Calu3 (cell line): Measurements from ENCODE around the gene SCYL3. TPM values are rescaled to one million over a fixed set of nuclear protein-coding genes. Genes with fewer than 3 reads are reported as not detected.
"Not testable (repeated sequence)": the region's sequence is repeated elsewhere in the genome, so short reads cannot be mapped to it uniquely, and the experiment has no call there.

Source experiments
- BruUV-seq: library from RNA; stranded (reverse); fragments of 400-500 nt; replicated peaks from 2 replicates; lab custom pipeline; 2021; lab: Mats Ljungman, UMichigan
- CTCF ChIA-PET: fragments of 300-600 bp; sonication (Branson Sonifier 250); formaldehyde crosslinking; loops from one replicate; lab custom pipeline; 2022; ENCODE audit warnings: antibody characterized with exemption; lab: Charles Lee
- DNase-seq: peaks from one replicate; pipeline ENCODE4 v3.0.0; 2022
- H3K27ac Mint-ChIP-seq: one replicate; pipeline ENCODE4 v1.8.0; 2022; ENCODE audit warnings: mixed read lengths; ENCODE audit not compliant: unreplicated experiment
- H3K27me3 Mint-ChIP-seq: one replicate; pipeline ENCODE4 v1.8.0; 2022; ENCODE audit warnings: mixed read lengths; ENCODE audit not compliant: unreplicated experiment
- H3K36me3 Mint-ChIP-seq: one replicate; pipeline ENCODE4 v1.8.0; 2022; ENCODE audit warnings: mild to moderate bottlenecking, moderate library complexity, mixed read lengths; ENCODE audit not compliant: insufficient read depth, unreplicated experiment
- H3K4me1 Mint-ChIP-seq: one replicate; pipeline ENCODE4 v1.8.0; 2022; ENCODE audit warnings: mild to moderate bottlenecking, low read depth, mixed read lengths; ENCODE audit not compliant: unreplicated experiment
- H3K4me3 Mint-ChIP-seq: one replicate; pipeline ENCODE4 v1.8.0; 2022; ENCODE audit warnings: mild to moderate bottlenecking, low read depth, moderate library complexity, mixed read lengths; ENCODE audit not compliant: unreplicated experiment
- H3K9me3 Mint-ChIP-seq: one replicate; pipeline ENCODE4 v1.8.0; 2022; ENCODE audit warnings: low read depth, mixed read lengths; ENCODE audit not compliant: unreplicated experiment
- intact Hi-C: fragments of 100-400 bp; cut with micrococcal nuclease; formaldehyde crosslinking; loops from one replicate; pipeline ENCODE4 v1.10.0; 2022; ENCODE audit not compliant: unreplicated experiment
- total RNA-seq: library from RNA; stranded (reverse); gene quantifications from 2 replicates; pipeline ENCODE4 v1.2.3, GENCODE V29; 2022
- TF ChIP-seq, protein P1 (sequence below): fragments of 200-600 bp; IDR thresholded peaks from one replicate; pipeline ENCODE4 v1.8.0; 2022; ENCODE audit warnings: antibody characterized with exemption; ENCODE audit not compliant: unreplicated experiment

Gene SCYL3
- total RNA-seq, 1 experiment from 2014 or later: 18.3 TPM

DNA sequence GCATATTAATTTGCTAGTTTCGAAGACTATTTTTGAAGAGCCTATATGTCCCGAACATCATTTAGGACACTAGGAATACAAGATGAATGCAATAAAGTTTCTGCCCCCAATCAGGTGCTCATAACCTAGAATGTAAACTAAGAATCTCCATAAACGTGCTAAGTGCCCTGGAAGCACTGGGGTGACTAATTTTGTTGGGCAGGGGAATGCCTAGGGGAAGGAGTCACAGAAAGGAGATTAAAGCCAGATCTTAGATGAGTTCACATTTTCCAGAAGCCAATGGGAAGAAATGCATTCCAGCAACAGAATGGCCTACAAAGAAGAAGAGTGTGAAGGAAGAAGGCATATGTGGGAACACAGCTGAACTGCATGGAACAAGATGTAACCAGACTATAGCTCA, 19.5 kb downstream of the SCYL3 start:
- no peak for DNase-seq
- no peak overlapping the region for H3K27ac Mint-ChIP-seq
- CTCF ChIA-PET: no interaction called here
- peaks cover 57% of the 10 kb centered on the region for H3K36me3 Mint-ChIP-seq
- no TSS peak for BruUV-seq
- H3K27me3 Mint-ChIP-seq: no peaks in the 10 kb centered on the region
- intact Hi-C loops: no loop called here
- peaks cover 8% of the 10 kb centered on the region for H3K9me3 Mint-ChIP-seq
- TF ChIP-seq, protein P1, sequence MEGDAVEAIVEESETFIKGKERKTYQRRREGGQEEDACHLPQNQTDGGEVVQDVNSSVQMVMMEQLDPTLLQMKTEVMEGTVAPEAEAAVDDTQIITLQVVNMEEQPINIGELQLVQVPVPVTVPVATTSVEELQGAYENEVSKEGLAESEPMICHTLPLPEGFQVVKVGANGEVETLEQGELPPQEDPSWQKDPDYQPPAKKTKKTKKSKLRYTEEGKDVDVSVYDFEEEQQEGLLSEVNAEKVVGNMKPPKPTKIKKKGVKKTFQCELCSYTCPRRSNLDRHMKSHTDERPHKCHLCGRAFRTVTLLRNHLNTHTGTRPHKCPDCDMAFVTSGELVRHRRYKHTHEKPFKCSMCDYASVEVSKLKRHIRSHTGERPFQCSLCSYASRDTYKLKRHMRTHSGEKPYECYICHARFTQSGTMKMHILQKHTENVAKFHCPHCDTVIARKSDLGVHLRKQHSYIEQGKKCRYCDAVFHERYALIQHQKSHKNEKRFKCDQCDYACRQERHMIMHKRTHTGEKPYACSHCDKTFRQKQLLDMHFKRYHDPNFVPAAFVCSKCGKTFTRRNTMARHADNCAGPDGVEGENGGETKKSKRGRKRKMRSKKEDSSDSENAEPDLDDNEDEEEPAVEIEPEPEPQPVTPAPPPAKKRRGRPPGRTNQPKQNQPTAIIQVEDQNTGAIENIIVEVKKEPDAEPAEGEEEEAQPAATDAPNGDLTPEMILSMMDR: no peak
- no peak overlapping the region for H3K4me3 Mint-ChIP-seq
- H3K4me1 Mint-ChIP-seq: peaks cover 9% of the 10 kb centered on the region

DNA sequence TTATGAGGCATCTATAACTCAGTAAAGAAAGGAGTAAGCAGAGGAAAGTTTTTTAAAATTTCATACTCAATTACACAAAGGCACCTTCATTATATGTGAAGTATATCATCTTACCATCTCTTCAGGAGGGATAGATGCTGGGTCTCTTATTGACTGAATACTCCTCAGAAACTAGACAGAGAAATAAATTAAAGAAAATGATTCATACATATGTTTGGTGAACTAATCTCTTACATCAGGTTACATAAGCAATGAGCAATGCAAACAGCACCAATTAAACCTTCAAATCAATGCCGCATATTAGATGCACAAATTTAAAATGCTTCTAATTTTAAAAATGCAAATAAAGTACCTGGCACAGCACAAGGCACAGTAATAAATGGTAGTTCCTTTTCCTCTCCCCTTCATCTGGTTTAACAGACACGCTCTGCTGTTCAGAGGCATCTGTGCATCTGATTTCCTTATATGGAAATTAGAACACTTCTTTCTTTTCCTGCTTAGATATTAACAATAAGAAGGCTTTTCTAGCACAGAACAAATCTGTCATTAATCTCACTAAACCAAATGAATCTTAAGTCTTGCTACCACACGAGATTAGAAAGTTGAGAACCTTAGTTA, 20.0 kb downstream of the SCYL3 start:
- TF ChIP-seq, protein P1: no peak
- H3K27me3 Mint-ChIP-seq: no peaks in the 10 kb centered on the region
- CTCF ChIA-PET: no interaction called here
- no TSS peak for BruUV-seq
- no peak for DNase-seq
- H3K9me3 Mint-ChIP-seq: peaks cover 8% of the 10 kb centered on the region
- H3K4me3 Mint-ChIP-seq: no peak overlapping the region
- peaks cover 56% of the 10 kb centered on the region for H3K36me3 Mint-ChIP-seq
- peaks cover 8% of the 10 kb centered on the region for H3K4me1 Mint-ChIP-seq
- H3K27ac Mint-ChIP-seq: no peak overlapping the region
- intact Hi-C loops: no loop called here

DNA sequence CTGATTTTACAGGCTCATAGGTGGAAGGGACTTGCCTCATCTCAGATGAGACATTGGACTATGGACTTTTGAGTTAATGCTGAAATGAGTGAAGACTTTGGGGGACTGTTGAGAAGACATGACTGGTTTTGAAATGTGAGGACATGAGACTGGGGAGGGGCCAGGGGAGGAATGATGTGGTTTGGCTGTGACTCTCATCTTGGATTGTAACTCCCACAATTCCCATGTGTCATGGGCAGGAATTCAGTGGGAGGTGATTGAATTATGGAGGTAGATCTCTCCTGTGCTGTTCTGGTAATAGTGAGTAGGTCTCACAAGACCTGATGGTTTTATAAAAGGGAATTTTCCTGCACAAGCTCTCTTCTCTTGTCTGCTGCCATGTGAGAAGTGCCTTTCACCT, 20.8 kb downstream of the SCYL3 start:
- intact Hi-C loops: no loop called here
- H3K27ac Mint-ChIP-seq: peak overlapping the region; percentile 59
- no peak for DNase-seq
- H3K4me1 Mint-ChIP-seq: peaks cover 8% of the 10 kb centered on the region
- TF ChIP-seq, protein P1: no peak
- no peaks in the 10 kb centered on the region for H3K27me3 Mint-ChIP-seq
- CTCF ChIA-PET: no interaction called here
- no TSS peak for BruUV-seq
- peaks cover 8% of the 10 kb centered on the region for H3K9me3 Mint-ChIP-seq
- H3K36me3 Mint-ChIP-seq: peaks cover 62% of the 10 kb centered on the region
- no peak overlapping the region for H3K4me3 Mint-ChIP-seq

DNA sequence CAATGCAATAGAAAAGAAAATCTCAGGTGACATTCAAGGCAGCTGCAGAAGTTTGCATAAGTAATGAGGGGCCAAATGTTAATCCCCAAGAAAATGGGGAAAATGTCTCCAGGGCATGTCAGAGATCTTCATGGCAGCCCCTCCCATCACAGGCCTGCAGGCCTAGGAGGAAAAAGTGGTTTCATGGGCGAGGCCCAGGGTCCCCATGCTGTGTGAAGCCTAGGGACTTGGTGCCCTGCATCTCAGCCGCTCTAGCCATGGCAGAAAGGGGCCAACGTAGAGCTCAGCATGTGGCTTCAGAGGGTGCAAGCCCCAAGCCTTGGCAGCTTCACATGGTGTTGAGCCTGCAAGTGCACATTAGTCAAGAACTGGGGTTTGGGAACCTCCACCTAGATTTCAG, 21.7 kb downstream of the SCYL3 start:
- DNase-seq, BruUV-seq, H3K4me3 Mint-ChIP-seq, H3K27ac Mint-ChIP-seq, CTCF ChIA-PET, H3K27me3 Mint-ChIP-seq, H3K4me1 Mint-ChIP-seq, H3K9me3 Mint-ChIP-seq, intact Hi-C loops: not testable (repeated sequence)
- peaks cover 62% of the 10 kb centered on the region for H3K36me3 Mint-ChIP-seq

DNA sequence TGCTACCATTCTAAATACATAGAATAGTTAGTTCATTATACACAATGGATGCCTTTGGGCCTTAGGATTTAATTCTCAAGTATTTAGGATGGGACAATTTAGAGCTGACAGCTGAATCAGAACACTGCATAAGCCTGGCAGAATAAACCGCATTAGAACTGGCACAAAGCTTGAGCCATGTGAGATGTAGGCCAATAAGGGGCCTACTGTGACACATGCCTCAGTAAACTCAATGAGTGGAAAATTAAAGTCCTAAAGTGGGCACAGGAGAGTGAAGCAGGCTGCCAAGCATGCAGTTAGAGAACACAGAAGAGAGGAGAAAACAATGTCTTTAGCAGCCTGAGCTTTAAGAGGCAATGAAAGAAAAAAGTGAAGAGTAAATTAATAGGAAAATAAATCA, 24.3 kb downstream of the SCYL3 start:
- peaks cover 53% of the 10 kb centered on the region for H3K36me3 Mint-ChIP-seq

More for the DNA sequence above, 24.3 kb downstream of the SCYL3 start:
- BruUV-seq: no TSS peak
- no peak overlapping the region for H3K4me3 Mint-ChIP-seq
- CTCF ChIA-PET: interaction anchor here (0.6 kb wide), 1 partner anchor 169 kb away, joined by 6 read pairs; no protein-coding TSS in a partner anchor
- peaks cover 8% of the 10 kb centered on the region for H3K4me1 Mint-ChIP-seq
- intact Hi-C loops: no loop called here
- peaks cover 8% of the 10 kb centered on the region for H3K9me3 Mint-ChIP-seq
- DNase-seq: no peak
- no peak overlapping the region for H3K27ac Mint-ChIP-seq
- TF ChIP-seq, protein P1: no peak
- no peaks in the 10 kb centered on the region for H3K27me3 Mint-ChIP-seq
